PC-9 (cell line): Measurements from ENCODE around the gene SLC6A15. TPM values are rescaled to one million over a fixed set of nuclear protein-coding genes. Genes with fewer than 3 reads are reported as not detected.

ENCODE experiments used
- BruUV-seq: library from RNA; stranded (reverse); fragments of 400-500 nt; replicated peaks from 2 replicates; lab custom pipeline; 2021; lab: Mats Ljungman, UMichigan
- CTCF ChIA-PET: fragments of 300-600 bp; sonication (Branson Sonifier 250); formaldehyde crosslinking; loops from one replicate; lab custom pipeline; 2022; ENCODE audit warnings: antibody characterized with exemption; lab: Charles Lee
- POLR2A ChIA-PET: fragments of 300-600 bp; sonication (Branson Sonifier 250); formaldehyde crosslinking; loops from one replicate; lab custom pipeline; 2022; ENCODE audit warnings: antibody characterized with exemption; ENCODE audit not compliant: unreplicated experiment; lab: Charles Lee
- DNase-seq, 2 experiments: peaks; one replicate each; pipeline versions ENCODE4 v3.0.0 to v3.0.0-alpha.2; 2015 to 2022; ENCODE audit warnings: mixed read lengths in 1 of 2
- H2AFZ ChIP-seq: fragments of 200-600 bp; sonication (generic); 2 replicates; pipeline ENCODE4 v1.8.1; 2017; ENCODE audit warnings: antibody characterized with exemption
- H3F3A ChIP-seq: fragments of 200-600 bp; sonication (generic); 2 replicates; pipeline ENCODE4 v1.8.1; 2017; ENCODE audit warnings: antibody characterized with exemption, mild to moderate bottlenecking, low read depth; ENCODE audit not compliant: insufficient read depth
- H3K27ac ChIP-seq: fragments of 200-600 bp; sonication (generic); 2 replicates; pipeline ENCODE4 v1.6.1; 2016; ENCODE audit warnings: mixed run types
- H3K27me3 ChIP-seq: fragments of 200-600 bp; sonication (generic); 2 replicates; pipeline ENCODE4 v1.6.1; 2016; ENCODE audit warnings: low read depth, mixed run types; ENCODE audit not compliant: insufficient read depth
- H3K36me3 ChIP-seq: fragments of 200-600 bp; sonication (generic); 2 replicates; pipeline ENCODE4 v1.6.1; 2016; ENCODE audit warnings: low read depth, mixed run types
- H3K4me1 ChIP-seq: fragments of 200-600 bp; sonication (generic); replicated peaks from 2 replicates; pipeline ENCODE4 v1.6.1; 2016; ENCODE audit warnings: mixed run types; ENCODE audit not compliant: insufficient read depth
- H3K4me2 ChIP-seq: fragments of 200-600 bp; sonication (generic); 2 replicates; pipeline ENCODE4 v1.6.1; 2017; ENCODE audit warnings: mixed run types
- H3K4me3 ChIP-seq: fragments of 200-600 bp; sonication (generic); 2 replicates; pipeline ENCODE4 v1.6.1; 2016; ENCODE audit warnings: mixed run types
- H3K79me2 ChIP-seq: fragments of 200-600 bp; sonication (generic); 2 replicates; pipeline ENCODE4 v1.6.1; 2017; ENCODE audit warnings: low read depth, mixed run types
- H3K9me2 ChIP-seq: fragments of 200-600 bp; sonication (generic); 2 replicates; pipeline ENCODE4 v1.8.1; 2017; ENCODE audit warnings: mild to moderate bottlenecking; ENCODE audit not compliant: insufficient read depth
- H3K9me3 ChIP-seq: fragments of 200-600 bp; sonication (generic); 2 replicates; pipeline ENCODE4 v1.8.1; 2016; ENCODE audit warnings: low read depth; ENCODE audit not compliant: insufficient read depth
- H4K20me1 ChIP-seq: fragments of 200-600 bp; sonication (generic); 2 replicates; pipeline ENCODE4 v1.8.1; 2017; ENCODE audit not compliant: insufficient read depth
- EZH2 ChIP-seq: fragments of 200-600 bp; sonication (generic); IDR thresholded peaks from 2 replicates; pipeline ENCODE4 v1.8.0; 2017; ENCODE audit warnings: antibody characterized with exemption, low read depth
- intact Hi-C: fragments of 100-400 bp; cut with micrococcal nuclease; formaldehyde crosslinking; loops from one replicate; pipeline ENCODE4 v1.10.0; 2022; ENCODE audit not compliant: unreplicated experiment
- total RNA-seq: library from RNA; stranded (reverse); gene quantifications from 2 replicates; pipeline ENCODE4 v1.2.3, GENCODE V29; 2021
- TF ChIP-seq, protein P1 (sequence below): fragments of 200-600 bp; sonication (generic); conservative IDR thresholded peaks from 2 replicates; pipeline ENCODE4 v1.6.1; 2017; ENCODE audit warnings: mixed run types, antibody characterized with exemption, mild to moderate bottlenecking, moderate library complexity

SLC6A15 gene
- total RNA-seq, 1 experiment from 2014 or later: not detected

DNA sequence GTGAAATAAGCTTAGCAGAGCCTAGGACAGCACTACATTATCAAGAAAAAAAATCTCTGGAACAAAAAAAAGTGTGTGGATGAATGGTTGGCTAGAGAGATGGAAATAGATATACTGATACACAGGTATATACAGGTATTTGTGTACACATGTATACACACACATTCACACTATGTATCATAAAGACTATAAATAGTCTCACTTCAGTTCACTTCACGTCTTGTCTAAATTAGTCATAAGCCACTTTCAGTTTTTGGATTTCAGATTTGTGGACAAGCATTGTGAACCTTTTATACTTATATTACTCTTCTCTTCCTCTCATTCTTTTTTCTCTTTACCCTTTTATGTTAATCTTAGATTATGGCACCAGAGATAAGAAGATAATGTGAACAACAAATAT lies 41.8 kb upstream of the SLC6A15 start:
- no peaks in the 10 kb centered on the region for H4K20me1 ChIP-seq
- H2AFZ ChIP-seq: no peak overlapping the region
- H3K9me2 ChIP-seq: no peaks in the 10 kb centered on the region
- TF ChIP-seq, protein P1, sequence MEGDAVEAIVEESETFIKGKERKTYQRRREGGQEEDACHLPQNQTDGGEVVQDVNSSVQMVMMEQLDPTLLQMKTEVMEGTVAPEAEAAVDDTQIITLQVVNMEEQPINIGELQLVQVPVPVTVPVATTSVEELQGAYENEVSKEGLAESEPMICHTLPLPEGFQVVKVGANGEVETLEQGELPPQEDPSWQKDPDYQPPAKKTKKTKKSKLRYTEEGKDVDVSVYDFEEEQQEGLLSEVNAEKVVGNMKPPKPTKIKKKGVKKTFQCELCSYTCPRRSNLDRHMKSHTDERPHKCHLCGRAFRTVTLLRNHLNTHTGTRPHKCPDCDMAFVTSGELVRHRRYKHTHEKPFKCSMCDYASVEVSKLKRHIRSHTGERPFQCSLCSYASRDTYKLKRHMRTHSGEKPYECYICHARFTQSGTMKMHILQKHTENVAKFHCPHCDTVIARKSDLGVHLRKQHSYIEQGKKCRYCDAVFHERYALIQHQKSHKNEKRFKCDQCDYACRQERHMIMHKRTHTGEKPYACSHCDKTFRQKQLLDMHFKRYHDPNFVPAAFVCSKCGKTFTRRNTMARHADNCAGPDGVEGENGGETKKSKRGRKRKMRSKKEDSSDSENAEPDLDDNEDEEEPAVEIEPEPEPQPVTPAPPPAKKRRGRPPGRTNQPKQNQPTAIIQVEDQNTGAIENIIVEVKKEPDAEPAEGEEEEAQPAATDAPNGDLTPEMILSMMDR: no peak
- TF ChIP-seq EZH2: no peak
- intact Hi-C loops: no loop called here
- H3K4me2 ChIP-seq: no peak overlapping the region
- no peak overlapping the region for H3K4me3 ChIP-seq
- H3K27me3 ChIP-seq: no peaks in the 10 kb centered on the region
- ChIA-PET POLR2A (no interaction called here), CTCF (no interaction called here)
- no peaks in the 10 kb centered on the region for H3K4me1 ChIP-seq
- H3K79me2 ChIP-seq: no peaks in the 10 kb centered on the region
- no peak for DNase-seq
- no peak overlapping the region for H3K27ac ChIP-seq
- no peaks in the 10 kb centered on the region for H3K36me3 ChIP-seq
- H3F3A ChIP-seq: no peaks in the 10 kb centered on the region
- no TSS peak for BruUV-seq
- H3K9me3 ChIP-seq: no peaks in the 10 kb centered on the region

DNA sequence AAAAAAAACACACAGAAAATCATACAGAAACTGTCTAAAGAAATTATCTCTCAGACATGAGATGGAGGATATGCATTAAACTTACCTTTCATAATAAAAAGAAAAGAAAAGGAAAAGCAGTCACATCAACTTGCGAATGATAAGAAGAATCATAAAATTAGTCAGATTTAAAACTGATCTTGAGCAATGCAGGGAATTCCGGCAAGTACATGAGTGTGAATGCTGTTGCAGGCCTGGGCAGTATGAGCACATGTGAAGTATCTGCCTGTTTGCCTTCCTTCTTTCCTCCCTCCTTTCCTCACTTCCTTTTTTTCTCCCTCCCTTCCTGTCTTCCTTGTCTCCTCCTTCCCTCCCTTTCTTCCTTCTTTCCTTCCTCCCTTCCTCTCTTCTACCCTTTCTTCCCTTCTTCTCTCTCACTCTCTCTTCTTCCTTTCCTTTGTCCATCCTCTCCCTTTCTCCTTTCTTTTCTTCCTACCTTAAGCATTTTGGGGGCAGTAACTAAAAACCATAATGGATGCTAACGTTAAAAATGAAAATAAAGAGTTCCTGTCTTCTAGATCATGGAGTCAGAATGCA lies 38.5 kb upstream of the SLC6A15 start:
- Histone ChIP-seq H3K9me2 (no peaks in the 10 kb centered on the region), H4K20me1 (no peaks in the 10 kb centered on the region), H3K9me3 (no peaks in the 10 kb centered on the region), H3K36me3 (no peaks in the 10 kb centered on the region), H2AFZ (no peak overlapping the region), H3F3A (no peaks in the 10 kb centered on the region), H3K27ac (no peak overlapping the region), H3K27me3 (no peaks in the 10 kb centered on the region), H3K4me1 (no peaks in the 10 kb centered on the region), H3K79me2 (no peaks in the 10 kb centered on the region), H3K4me3 (no peak overlapping the region), H3K4me2 (no peak overlapping the region)
- no peak for TF ChIP-seq EZH2
- TF ChIP-seq, protein P1: no peak
- DNase-seq: no peak
- intact Hi-C loops: no loop called here
- CTCF ChIA-PET: no interaction called here
- POLR2A ChIA-PET: no interaction called here
- BruUV-seq: no TSS peak

- H3K36me3 ChIP-seq: no peaks in the 10 kb centered on the region
- POLR2A ChIA-PET: interaction anchor here (0.6 kb wide), 1 partner anchor 21 kb away, joined by 4 read pairs; no protein-coding TSS in a partner anchor
- H3K79me2 ChIP-seq: no peaks in the 10 kb centered on the region
- no peaks in the 10 kb centered on the region for H3F3A ChIP-seq
- no peak overlapping the region for H3K4me2 ChIP-seq
- H3K4me3 ChIP-seq: no peak overlapping the region
- H2AFZ ChIP-seq: no peak overlapping the region; the same call in 1 of the 2 replicates
- no peaks in the 10 kb centered on the region for H3K9me3 ChIP-seq
- no peak for TF ChIP-seq EZH2
- TF ChIP-seq, protein P1: no peak
- no peaks in the 10 kb centered on the region for H3K9me2 ChIP-seq
- no peaks in the 10 kb centered on the region for H4K20me1 ChIP-seq
- CTCF ChIA-PET: no interaction called here
- no peaks in the 10 kb centered on the region for H3K4me1 ChIP-seq
- intact Hi-C loops: no loop called here
- H3K27ac ChIP-seq: no peak overlapping the region
- no peaks in the 10 kb centered on the region for H3K27me3 ChIP-seq
- no TSS peak for BruUV-seq
- no peak for DNase-seq
Measured at GRCh38 chr12:84946753-84947152, 34.2 kb upstream of the SLC6A15 start.
